Psoas muscle (tissue), 8 donors: ENCODE measurements around the gene RAB5A. TPM values are rescaled to one million over a fixed set of nuclear protein-coding genes. Genes with fewer than 3 reads are reported as not detected.
A peak's percentile ranks its signal among the peaks of the same experiment; 100 is the strongest.
"Not testable (repeated sequence)": the region's sequence is repeated elsewhere in the genome, so short reads cannot be mapped to it uniquely, and the experiment has no call there.

Source experiments
- ATAC-seq, 4 donors: fragments of 200-7000 bp; cut with Tn5 transposase; one replicate each; pipeline ENCODE4 v1.9.1; 2020; ENCODE audit warnings: moderate library complexity in 3 of 4, mild to moderate bottlenecking in 2 of 4
- DNase-seq, 2 donors: peaks; one replicate each; pipeline ENCODE4 v3.0.0-alpha.2; 2020
- H3K27ac ChIP-seq: fragments of 200-600 bp; one replicate; pipeline ENCODE4 v1.8.0; 2022
- H3K27me3 ChIP-seq, 3 donors: fragments of 200-600 bp in 1 of 3; one replicate each; pipeline versions ENCODE4 v1.6.1 to v1.8.0; 2013 to 2022; ENCODE audit warnings: low read length in 2 of 3, mild to moderate bottlenecking in 2 of 3, moderate library complexity in 1 of 3; ENCODE audit not compliant: insufficient read depth in 3 of 3
- H3K36me3 ChIP-seq, 2 donors: fragments of 200-600 bp in 1 of 2; one replicate each; pipeline versions ENCODE4 v1.6.1 to v1.8.0; 2013 to 2022; ENCODE audit warnings: low read depth in 1 of 2, mild to moderate bottlenecking in 1 of 2, moderate library complexity in 1 of 2; ENCODE audit not compliant: insufficient read depth in 1 of 2
- H3K4me1 ChIP-seq: fragments of 200-600 bp; one replicate; pipeline ENCODE4 v1.8.0; 2022
- H3K4me3 ChIP-seq: fragments of 200-600 bp; one replicate; pipeline ENCODE4 v1.8.0; 2022; ENCODE audit warnings: mild to moderate bottlenecking
- H3K9me3 ChIP-seq: fragments of 200-600 bp; one replicate; pipeline ENCODE4 v1.8.0; 2022
- WGBS, 3 donors: extraction: QIAGEN DNeasy Blood & Tissue Kit; methylation state at CpG; one replicate each; pipeline versions ENCODE4 v1.1.6 to v1.1.7; 2013; 5-methylcytosine and 5-hydroxymethylcytosine counted together
- intact Hi-C, 2 donors: fragments of 100-400 bp; cut with DNase I; formaldehyde crosslinking; loops; one replicate each; pipeline versions ENCODE4 v1.11.0 to v1.14.2; 2022
- polyA plus RNA-seq, 3 donors: library from polyadenylated mRNA; stranded (reverse); fragments of 200-250 nt; gene quantifications; one replicate each; pipeline ENCODE4 v1.2.3, GENCODE V29; 2013
- total RNA-seq, 4 donors: library from RNA; stranded (reverse); fragmentation: NEBNext Ultra II Directional in 2 of 4; extraction: Animal tissue kit (Norgen Biotek cat#: 25700) in 2 of 4; gene quantifications; one replicate each; pipeline versions ENCODE4 v1.2.1 to v1.2.4, GENCODE V29; 2021 to 2023
- TF ChIP-seq, protein P1 (sequence below): fragments of 200-600 bp; IDR thresholded peaks from one replicate; pipeline ENCODE4 v1.8.0; 2022; ENCODE audit warnings: antibody characterized with exemption
- donor health status: healthy with polysubstance abuse.
- donor health status: DM: no; HTN: no; CAD: no; lungs with moderate emphysema.
- donor health status: Bipolar disorder and iron deficiency.
- donor health status: healthy.
- donor health status: DM: yes; HTN: yes; CAD: no.
- donor health status: DM: no; HTN: no; CAD: no.
- donor health status: DM: no; HTN: no; CAD: no.
- donor health status: DM: yes; HTN: yes; CAD: no.

Gene RAB5A
- total and polyA plus RNA-seq, 7 donors = 28.6 to 62.3 (median 50.4) TPM

GRCh38 chr3:20012164-20012563, 65.3 kb downstream of the RAB5A start, which contains the start of gene PP2D1:
PP2D1 (minus strand) TSS chr3:20012264; CDS start chr3:20012072, 192 bp downstream.
- ATAC-seq (no peak), DNase-seq (no peak)
- Histone ChIP-seq H3K36me3 (no peaks in the 10 kb centered on the region), H3K27me3 (no peaks in the 10 kb centered on the region), H3K9me3 (no peaks in the 10 kb centered on the region), H3K4me3 (no peak within 1 kb of the TSS), H3K27ac (no peak within 1 kb of the TSS), H3K4me1 (no peaks in the 10 kb centered on the region)
- TF ChIP-seq, protein P1, sequence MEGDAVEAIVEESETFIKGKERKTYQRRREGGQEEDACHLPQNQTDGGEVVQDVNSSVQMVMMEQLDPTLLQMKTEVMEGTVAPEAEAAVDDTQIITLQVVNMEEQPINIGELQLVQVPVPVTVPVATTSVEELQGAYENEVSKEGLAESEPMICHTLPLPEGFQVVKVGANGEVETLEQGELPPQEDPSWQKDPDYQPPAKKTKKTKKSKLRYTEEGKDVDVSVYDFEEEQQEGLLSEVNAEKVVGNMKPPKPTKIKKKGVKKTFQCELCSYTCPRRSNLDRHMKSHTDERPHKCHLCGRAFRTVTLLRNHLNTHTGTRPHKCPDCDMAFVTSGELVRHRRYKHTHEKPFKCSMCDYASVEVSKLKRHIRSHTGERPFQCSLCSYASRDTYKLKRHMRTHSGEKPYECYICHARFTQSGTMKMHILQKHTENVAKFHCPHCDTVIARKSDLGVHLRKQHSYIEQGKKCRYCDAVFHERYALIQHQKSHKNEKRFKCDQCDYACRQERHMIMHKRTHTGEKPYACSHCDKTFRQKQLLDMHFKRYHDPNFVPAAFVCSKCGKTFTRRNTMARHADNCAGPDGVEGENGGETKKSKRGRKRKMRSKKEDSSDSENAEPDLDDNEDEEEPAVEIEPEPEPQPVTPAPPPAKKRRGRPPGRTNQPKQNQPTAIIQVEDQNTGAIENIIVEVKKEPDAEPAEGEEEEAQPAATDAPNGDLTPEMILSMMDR = no peak
- WGBS, 3 donors = 81 to 92% (median 90%) methylated on average over 4 of the region's 4 CpGs
- intact Hi-C loops = no loop called here

GRCh38 chr3:20013396-20013795, 66.5 kb downstream of the RAB5A start:
- H3K27ac ChIP-seq = no peak overlapping the region
- TF ChIP-seq, protein P1 = no peak
- intact Hi-C loops = no loop called here
- H3K4me1 ChIP-seq = no peaks in the 10 kb centered on the region
- DNase-seq = no peak
- no peak for ATAC-seq
- no peaks in the 10 kb centered on the region for H3K27me3 ChIP-seq
- WGBS, 3 donors = 88 to 100% (median 91%) methylated on average over 1 of the region's 1 CpG
- H3K36me3 ChIP-seq = no peaks in the 10 kb centered on the region
- H3K9me3 ChIP-seq = no peaks in the 10 kb centered on the region
- H3K4me3 ChIP-seq = no peak overlapping the region

GRCh38 chr3:20015525-20015924, 68.6 kb downstream of the RAB5A start:
- TF ChIP-seq, protein P1 = no peak
- no peak for ATAC-seq
- no peaks in the 10 kb centered on the region for H3K36me3 ChIP-seq
- H3K4me1 ChIP-seq = no peaks in the 10 kb centered on the region
- 94 to 100% (median 100%) methylated on average over 1 of the region's 1 CpG for WGBS, 3 donors
- no peaks in the 10 kb centered on the region for H3K27me3 ChIP-seq
- DNase-seq = no peak
- H3K27ac ChIP-seq = no peak overlapping the region
- intact Hi-C loops = no loop called here
- no peak overlapping the region for H3K4me3 ChIP-seq
- H3K9me3 ChIP-seq = no peaks in the 10 kb centered on the region

DNA sequence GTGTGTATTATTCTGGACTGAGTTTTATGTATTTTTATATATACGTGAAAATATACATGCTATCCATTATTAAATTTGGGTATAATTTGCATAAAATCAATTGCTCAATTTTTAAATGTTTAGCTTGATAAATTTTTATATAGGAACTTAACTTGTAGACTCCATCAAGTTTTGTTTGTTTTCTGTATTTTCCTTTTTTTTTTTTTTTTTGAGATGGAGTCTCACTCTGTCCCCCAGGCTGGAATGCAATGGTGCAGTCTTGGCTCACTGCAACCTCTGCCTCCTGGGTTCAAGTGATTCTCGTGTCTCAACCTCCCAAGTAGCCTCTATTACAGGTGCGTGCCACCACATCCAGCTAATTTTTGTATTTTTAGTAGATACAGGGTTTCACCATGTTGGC, 69.2 kb downstream of the RAB5A start:
- ATAC-seq, H3K4me1 ChIP-seq, H3K36me3 ChIP-seq, H3K4me3 ChIP-seq, H3K9me3 ChIP-seq, H3K27me3 ChIP-seq, intact Hi-C loops, DNase-seq, H3K27ac ChIP-seq: not testable (repeated sequence)
- 89 to 94% (median 91%) methylated on average over 3 of the region's 3 CpGs for WGBS, 3 donors

DNA sequence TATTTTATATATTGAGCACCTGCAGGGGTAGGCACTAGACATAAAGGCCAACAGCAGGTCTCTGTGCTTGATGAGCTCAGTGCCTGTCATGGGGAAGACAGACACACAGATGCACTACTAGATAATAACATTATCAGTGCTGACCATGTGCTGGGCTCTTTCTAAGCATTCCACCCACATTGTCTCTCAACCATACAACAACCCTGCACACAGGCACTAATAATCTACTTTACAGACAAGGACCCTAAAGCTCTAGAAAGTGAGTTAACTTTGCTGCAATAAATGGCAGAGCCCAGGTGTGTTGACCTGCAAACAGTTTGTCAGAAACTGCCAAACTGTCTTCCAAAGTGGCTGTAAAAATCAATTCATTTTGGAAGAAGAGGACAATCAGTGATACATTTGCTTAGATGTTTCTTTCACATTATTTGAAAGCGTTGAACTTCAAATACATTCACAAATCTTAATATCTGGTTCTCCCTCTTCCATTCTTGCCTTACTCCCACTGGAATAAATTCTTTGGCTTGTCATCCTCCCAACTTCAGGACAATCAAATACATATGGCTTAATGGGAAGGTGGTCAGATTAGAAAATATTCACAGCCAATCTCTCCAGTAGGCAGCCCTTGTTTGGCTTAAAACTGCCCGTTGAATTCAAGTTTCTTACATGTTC, 76.2 kb downstream of the RAB5A start:
- peak overlapping the region; percentile 42 for H3K27ac ChIP-seq
- no peaks in the 10 kb centered on the region for H3K9me3 ChIP-seq
- ATAC-seq (no peak), DNase-seq (no peak)
- H3K4me1 ChIP-seq = no peaks in the 10 kb centered on the region
- intact Hi-C loops = no loop called here
- no peak overlapping the region for H3K4me3 ChIP-seq
- WGBS, 3 donors = 56 to 60% (median 58%) methylated on average over 2 of the region's 2 CpGs
- TF ChIP-seq, protein P1 = no peak
- H3K36me3 ChIP-seq = no peaks in the 10 kb centered on the region
- H3K27me3 ChIP-seq = no peaks in the 10 kb centered on the region
